Stimulated activated CD4-positive, alpha-beta T cell treated with anti-CD3 and anti-CD28 coated beads, TNF-alpha, amount 100 ng/mL, for 4 hours (primary cell): ENCODE data around the gene ZNF385D.

Experiments
- DNase-seq, 3 experiments: peaks; one replicate each; pipeline ENCODE4 v3.0.0-alpha.2; 2020; ENCODE audit warnings: low read depth in 3 of 3

The ZNF385D gene

GRCh38 chr3:21750080-21750696, 822 bp downstream of the ZNF385D start:
- DNase-seq: no peak

GRCh38 chr3:21747966-21748555, 2.9 kb downstream of the ZNF385D start:
- no peak for DNase-seq

DNA sequence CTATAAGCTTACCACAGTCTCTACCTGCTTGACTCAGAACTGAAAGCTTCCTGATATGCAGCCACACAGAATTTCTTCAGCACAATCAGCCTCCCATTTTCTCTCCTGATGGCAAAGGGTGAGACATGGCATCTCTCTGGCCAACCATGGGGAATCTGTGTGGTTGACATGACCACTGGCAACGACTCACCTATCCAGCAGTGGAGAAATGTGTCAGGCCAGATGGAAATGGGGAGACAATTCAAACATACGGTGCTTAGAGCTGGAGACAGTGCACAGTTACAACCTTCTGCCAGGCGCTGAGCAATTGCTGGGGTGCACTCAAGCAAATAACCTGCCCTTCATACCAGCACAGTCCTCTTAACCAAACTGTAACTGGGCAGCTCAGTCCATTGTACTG, 3.6 kb downstream of the ZNF385D start:
- no peak for DNase-seq

GRCh38 chr3:21745966-21746365, 5.0 kb downstream of the ZNF385D start:
- DNase-seq: no peak

- no peak for DNase-seq
Observed at GRCh38 chr3:21744793-21745192, 6.2 kb downstream of the ZNF385D start.

- no peak for DNase-seq
Observed at GRCh38 chr3:21738935-21739702, 11.9 kb downstream of the ZNF385D start.

GRCh38 chr3:21738283-21738682, 12.7 kb downstream of the ZNF385D start:
- no peak for DNase-seq

GRCh38 chr3:21734746-21735145, 16.3 kb downstream of the ZNF385D start:
- DNase-seq: no peak

- DNase-seq: no peak
Observed at GRCh38 chr3:21729888-21730459, 21.0 kb downstream of the ZNF385D start.

DNA sequence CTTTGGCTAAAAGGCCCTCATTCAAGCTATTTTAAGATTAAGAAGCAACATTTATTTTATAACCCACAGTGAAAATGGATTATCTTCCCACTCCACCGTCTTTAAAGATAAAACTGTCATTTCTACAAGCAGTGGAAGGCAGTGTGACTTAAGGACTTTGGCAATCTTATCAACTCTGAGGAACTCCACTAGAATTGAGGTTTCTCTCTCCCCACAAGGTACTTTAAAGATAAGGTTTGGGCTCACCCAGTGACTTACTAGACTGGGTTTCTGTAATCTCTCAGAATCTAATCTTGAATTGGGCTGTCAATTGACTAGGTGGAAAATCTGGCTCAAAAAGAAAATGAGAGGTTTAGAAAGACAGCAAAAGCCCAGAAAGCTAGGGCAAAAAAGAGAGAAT, 21.7 kb downstream of the ZNF385D start:
- no peak for DNase-seq

DNA sequence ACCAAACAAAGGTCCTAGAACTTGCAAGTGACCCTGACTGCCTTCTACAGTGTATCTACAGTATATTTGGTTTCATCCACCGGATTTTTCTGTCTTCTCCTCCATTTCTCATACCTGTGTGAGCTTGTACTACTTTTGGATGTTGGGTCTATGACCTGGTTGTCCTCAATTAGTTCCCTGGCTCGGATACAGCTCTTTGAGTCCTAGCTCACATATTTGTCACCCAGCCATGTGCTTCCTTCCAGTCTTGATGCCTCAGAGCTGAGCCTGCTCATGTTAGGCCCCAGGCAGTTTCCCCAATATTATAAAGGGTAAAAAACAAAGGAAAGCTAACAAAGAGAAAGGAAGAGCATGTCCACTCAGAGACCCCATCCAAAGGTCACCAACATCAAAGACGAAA, 28.2 kb downstream of the ZNF385D start:
- DNase-seq: no peak

DNA sequence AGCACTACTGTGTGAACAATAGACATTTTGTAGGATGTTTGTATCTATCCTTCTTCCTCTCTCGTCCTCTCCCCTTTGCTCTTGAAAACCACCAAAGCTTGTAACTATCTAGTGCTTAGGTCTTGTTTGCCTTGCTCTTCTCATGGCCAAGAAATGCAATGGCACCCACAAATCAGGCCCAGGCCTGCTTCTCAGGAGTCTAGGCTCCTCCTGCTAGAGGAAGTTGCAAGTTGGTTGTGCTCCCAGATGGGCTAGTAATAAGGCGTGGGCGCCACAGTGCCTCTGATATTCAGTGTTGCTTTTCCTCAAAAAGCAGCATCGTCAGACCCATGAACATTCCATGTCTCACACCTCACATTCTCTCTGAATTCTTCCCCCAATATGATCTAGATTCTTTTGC, 28.7 kb downstream of the ZNF385D start:
- no peak for DNase-seq

GRCh38 chr3:21718943-21719591, 31.9 kb downstream of the ZNF385D start:
- no peak for DNase-seq

DNA sequence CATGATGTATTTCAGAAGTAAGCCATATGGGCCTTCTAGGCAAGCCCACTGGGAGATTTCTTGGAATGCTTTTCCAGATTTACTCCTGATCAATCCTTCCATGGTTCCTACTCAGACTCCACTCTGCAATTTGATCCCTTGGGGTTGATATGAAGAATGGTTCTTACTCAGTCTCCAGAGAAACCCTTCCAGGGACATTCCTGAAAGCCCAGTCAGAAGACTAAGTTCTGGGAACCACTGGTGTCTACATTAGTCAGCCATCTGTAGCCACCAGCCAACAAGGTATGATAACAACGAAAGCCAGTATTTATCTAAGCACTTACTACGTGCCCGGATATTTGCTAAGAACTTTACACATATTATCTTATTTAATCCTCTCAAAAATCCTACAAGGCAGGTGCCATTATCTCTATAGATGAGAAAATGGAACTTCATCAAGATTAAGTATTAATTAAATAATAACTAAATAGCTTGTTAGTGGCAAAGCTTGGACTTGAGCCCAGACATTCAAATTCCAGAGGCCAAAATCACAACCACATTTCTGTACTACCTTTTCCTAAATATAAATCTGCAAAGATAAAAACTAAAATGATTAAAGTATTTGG, 32.7 kb downstream of the ZNF385D start:
- DNase-seq: no peak

DNA sequence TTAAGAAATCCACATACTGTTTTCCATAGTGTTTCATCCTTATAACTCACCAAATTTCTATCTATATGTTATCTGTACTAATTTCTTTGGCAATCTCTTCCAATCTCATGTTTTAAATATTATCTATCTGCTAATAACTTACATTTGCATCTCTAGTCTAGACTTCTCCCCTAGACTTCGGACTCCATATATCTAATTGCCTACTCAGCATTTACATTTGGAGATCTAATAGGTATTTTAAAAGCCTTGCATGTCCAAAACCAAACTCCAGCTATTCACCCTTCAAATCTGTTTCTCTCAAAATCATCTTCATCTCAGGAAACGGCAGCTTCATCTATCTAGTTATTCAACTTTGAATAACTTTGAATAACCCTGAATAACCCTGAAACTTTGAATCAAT, 35.3 kb downstream of the ZNF385D start:
- no peak for DNase-seq

- DNase-seq: no peak
Observed at GRCh38 chr3:21705769-21706168, 45.2 kb downstream of the ZNF385D start.

DNA sequence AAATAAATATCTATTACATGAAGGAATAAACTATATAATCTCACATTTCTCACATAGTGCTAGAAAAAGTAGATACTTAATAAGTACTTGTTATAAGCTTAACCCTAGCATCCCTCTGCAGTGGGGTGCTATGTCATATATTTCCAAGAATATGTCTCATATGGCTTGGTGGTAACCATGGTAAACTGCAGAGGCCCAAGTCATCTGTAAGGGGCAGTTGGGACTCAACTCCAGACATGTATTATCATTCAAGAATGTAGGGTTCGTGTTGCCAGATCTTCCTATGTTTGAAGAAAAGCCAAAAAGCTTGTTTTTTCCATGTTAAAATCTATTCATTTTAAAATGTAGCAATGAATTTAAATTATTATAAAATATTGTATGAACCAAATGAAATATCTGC, 46.2 kb downstream of the ZNF385D start:
- DNase-seq: no peak

GRCh38 chr3:21703291-21703690, 47.7 kb downstream of the ZNF385D start:
- DNase-seq: no peak

GRCh38 chr3:21697707-21698106, 53.3 kb downstream of the ZNF385D start:
- no peak for DNase-seq

DNA sequence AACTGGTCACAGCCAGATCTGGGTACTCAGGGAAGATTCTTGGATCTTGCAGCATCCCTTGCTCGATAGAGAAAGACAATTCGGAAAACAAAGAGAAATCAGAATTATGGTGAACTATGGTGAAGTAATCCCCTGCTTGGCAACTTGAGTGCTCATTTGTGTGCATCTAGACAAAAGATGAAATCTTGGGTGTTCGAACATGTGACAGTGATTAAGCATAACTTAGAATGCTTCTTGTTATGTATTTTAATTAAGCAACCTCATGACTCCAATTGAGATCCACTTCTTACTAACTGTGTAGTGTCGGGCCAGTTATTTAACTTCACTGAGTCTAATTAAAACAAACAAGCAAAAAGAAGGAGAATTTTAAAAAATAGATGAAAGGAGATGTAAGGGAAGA, 56.5 kb downstream of the ZNF385D start:
- DNase-seq: no peak

- DNase-seq: no peak
Observed at GRCh38 chr3:21691036-21691435, 60.0 kb downstream of the ZNF385D start.

DNA sequence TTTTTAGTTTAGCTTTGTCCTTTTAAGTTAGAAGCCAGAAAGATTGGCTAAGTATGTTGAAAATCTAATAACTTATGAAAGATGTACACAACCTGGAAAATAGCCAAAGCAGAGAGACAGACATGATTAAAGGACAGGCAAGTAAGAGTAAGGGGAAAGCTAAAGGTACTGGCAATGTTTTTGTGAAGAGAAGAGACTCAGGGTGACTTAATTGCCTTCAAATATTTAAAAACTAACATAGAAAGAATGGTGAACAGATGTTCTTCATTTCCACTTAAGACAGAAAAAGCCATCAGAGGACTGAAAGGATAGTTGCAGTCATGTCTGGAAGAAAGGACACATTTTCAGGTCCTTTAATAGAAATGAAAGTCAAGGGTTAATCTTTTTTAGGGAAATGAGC, 68.8 kb downstream of the ZNF385D start:
- DNase-seq: no peak
